GM19023 (cell line): ENCODE results near the gene JMJD7.

Source experiments
- ATAC-seq: cut with Tn5 transposase; IDR thresholded peaks from one replicate; pipeline ENCODE4 v1.9.1; 2021; ENCODE audit warnings: mild to moderate bottlenecking, moderate library complexity; ENCODE audit not compliant: unreplicated experiment

Gene JMJD7

GRCh38 chr15:41827880-41828806, at the start of gene JMJD7:
Gene JMJD7, plus strand, starts transcription at chr15:41828092. Its CDS starts 33 bp downstream, at chr15:41828125.
- ATAC-seq: peak; percentile 74

GRCh38 chr15:41778521-41778920, 49.4 kb upstream of the JMJD7 start:
- ATAC-seq: no peak

GRCh38 chr15:41779662-41780157, 48.2 kb upstream of the JMJD7 start:
- ATAC-seq: no peak

GRCh38 chr15:41780266-41780665, 47.6 kb upstream of the JMJD7 start:
- ATAC-seq: no peak

GRCh38 chr15:41780727-41781126, 47.2 kb upstream of the JMJD7 start:
- no peak for ATAC-seq

- ATAC-seq: no peak
Measured at GRCh38 chr15:41782371-41783282, 45.3 kb upstream of the JMJD7 start.

GRCh38 chr15:41783296-41783695, 44.6 kb upstream of the JMJD7 start:
- ATAC-seq: no peak

GRCh38 chr15:41788262-41788661, 39.6 kb upstream of the JMJD7 start:
- ATAC-seq: no peak

GRCh38 chr15:41789236-41789635, 38.7 kb upstream of the JMJD7 start:
- no peak for ATAC-seq

- no peak for ATAC-seq
Measured at GRCh38 chr15:41789662-41790061, 38.2 kb upstream of the JMJD7 start.

GRCh38 chr15:41790169-41790568, 37.7 kb upstream of the JMJD7 start:
- no peak for ATAC-seq

- ATAC-seq: no peak
Measured at GRCh38 chr15:41790756-41791546, 36.9 kb upstream of the JMJD7 start.

GRCh38 chr15:41791547-41791937, 36.4 kb upstream of the JMJD7 start:
- no peak for ATAC-seq

- no peak for ATAC-seq
Measured at GRCh38 chr15:41792000-41792637, 35.8 kb upstream of the JMJD7 start.

GRCh38 chr15:41794081-41794480, 33.8 kb upstream of the JMJD7 start:
- no peak for ATAC-seq

GRCh38 chr15:41795996-41796856, 31.7 kb upstream of the JMJD7 start:
- no peak for ATAC-seq

GRCh38 chr15:41797201-41797944, 30.5 kb upstream of the JMJD7 start:
- ATAC-seq: no peak
